Trophoblast cell (in vitro differentiated cells and primary cell): ENCODE results near the gene EPHB2.
"Not testable (repeated sequence)": the region's sequence is repeated elsewhere in the genome, so short reads cannot be mapped to it uniquely, and the experiment has no call there.

Experiments used
- DNase-seq, 2 donors: peaks; one replicate each; pipeline ENCODE4 v3.0.0-alpha.2; 2016
- H2AFZ ChIP-seq: 2 replicates; pipeline ENCODE4 v1.6.1; 2013; ENCODE audit warnings: low read length, moderate library complexity, mild to moderate bottlenecking; ENCODE audit not compliant: insufficient read depth, poor library complexity
- H2AK5ac ChIP-seq: 2 replicates; pipeline ENCODE4 v1.6.1; 2013; ENCODE audit warnings: mild to moderate bottlenecking, low read length
- H2BK120ac ChIP-seq: 2 replicates; pipeline ENCODE4 v1.6.1; 2013; ENCODE audit warnings: low read length, mild to moderate bottlenecking, moderate library complexity; ENCODE audit not compliant: insufficient read depth, poor library complexity
- H2BK12ac ChIP-seq: 2 replicates; pipeline ENCODE4 v1.6.1; 2013; ENCODE audit warnings: mild to moderate bottlenecking, low read length, moderate library complexity
- H2BK5ac ChIP-seq: 2 replicates; pipeline ENCODE4 v1.6.1; 2013; ENCODE audit warnings: low read length, low read depth, moderate library complexity, mild to moderate bottlenecking; ENCODE audit not compliant: poor library complexity
- H3K14ac ChIP-seq: 2 replicates; pipeline ENCODE4 v1.6.1; 2013; ENCODE audit warnings: mild to moderate bottlenecking, low read length
- H3K18ac ChIP-seq: 2 replicates; pipeline ENCODE4 v1.6.1; 2013; ENCODE audit warnings: mild to moderate bottlenecking, low read length
- H3K23ac ChIP-seq: 2 replicates; pipeline ENCODE4 v1.6.1; 2013; ENCODE audit warnings: low read length
- H3K27ac ChIP-seq: 2 replicates; pipeline ENCODE4 v1.5.1; 2013; ENCODE audit warnings: low read depth, mild to moderate bottlenecking, inconsistent platforms, low read length, moderate library complexity
- H3K27me3 ChIP-seq: 2 replicates; pipeline ENCODE4 v1.6.1; 2013; ENCODE audit warnings: inconsistent platforms, mild to moderate bottlenecking, low read length, moderate library complexity; ENCODE audit not compliant: insufficient read depth
- H3K36me3 ChIP-seq, 2 experiments: 1 replicate in 1 of 2; 2 replicates in 1 of 2; pipeline ENCODE4 v1.6.1; 2013; ENCODE audit warnings: low read length in 2 of 2, mild to moderate bottlenecking in 2 of 2, moderate library complexity in 1 of 2; ENCODE audit not compliant: insufficient read depth in 2 of 2, control insufficient read depth in 1 of 2
- H3K4ac ChIP-seq: 2 replicates; pipeline ENCODE4 v1.6.1; 2013; ENCODE audit warnings: low read depth, mild to moderate bottlenecking, low read length, moderate library complexity
- H3K4me1 ChIP-seq, 2 experiments: 1 replicate in 1 of 2; 2 replicates in 1 of 2; pipeline ENCODE4 v1.6.1; 2013; ENCODE audit warnings: low read length in 2 of 2, mild to moderate bottlenecking in 2 of 2, moderate library complexity in 1 of 2; ENCODE audit not compliant: insufficient read depth in 2 of 2, control insufficient read depth in 1 of 2
- H3K4me2 ChIP-seq: 2 replicates; pipeline ENCODE4 v1.6.1; 2013; ENCODE audit warnings: inconsistent platforms, mild to moderate bottlenecking, low read length, moderate library complexity
- H3K4me3 ChIP-seq: 2 replicates; pipeline ENCODE4 v1.5.1; 2013; ENCODE audit warnings: mild to moderate bottlenecking, low read depth, low read length, inconsistent platforms
- H3K79me1 ChIP-seq: one replicate; pipeline ENCODE4 v1.6.1; 2013; ENCODE audit warnings: low read length
- H3K79me2 ChIP-seq: 2 replicates; pipeline ENCODE4 v1.6.1; 2013; ENCODE audit warnings: low read length, mild to moderate bottlenecking; ENCODE audit not compliant: control insufficient read depth, insufficient read depth, poor library complexity
- H3K9ac ChIP-seq: 2 replicates; pipeline ENCODE4 v1.6.1; 2013; ENCODE audit warnings: mild to moderate bottlenecking, low read length
- H3K9me3 ChIP-seq: 2 replicates; pipeline ENCODE4 v1.6.1; 2013; ENCODE audit warnings: low read depth, mild to moderate bottlenecking, control low read depth, inconsistent platforms, low read length; ENCODE audit not compliant: insufficient read depth
- H4K12ac ChIP-seq: 2 replicates; pipeline ENCODE4 v1.6.1; 2013; ENCODE audit warnings: low read depth, mild to moderate bottlenecking, low read length, moderate library complexity
- H4K8ac ChIP-seq: 2 replicates; pipeline ENCODE4 v1.6.1; 2013; ENCODE audit warnings: low read depth, mild to moderate bottlenecking, low read length, moderate library complexity
- H4K91ac ChIP-seq: one replicate; pipeline ENCODE4 v1.6.1; 2013; ENCODE audit warnings: low read depth, mild to moderate bottlenecking, low read length, moderate library complexity
- WGBS: extraction: QIAGEN DNeasy Blood & Tissue Kit; methylation state at CpG from one replicate; pipeline ENCODE4 v1.1.7; 2013; ENCODE audit warnings: missing lambda C conversion rate; ENCODE audit not compliant: insufficient read length, insufficient coverage; ENCODE audit errors: extremely low coverage; 5-methylcytosine and 5-hydroxymethylcytosine counted together

Gene EPHB2

DNA sequence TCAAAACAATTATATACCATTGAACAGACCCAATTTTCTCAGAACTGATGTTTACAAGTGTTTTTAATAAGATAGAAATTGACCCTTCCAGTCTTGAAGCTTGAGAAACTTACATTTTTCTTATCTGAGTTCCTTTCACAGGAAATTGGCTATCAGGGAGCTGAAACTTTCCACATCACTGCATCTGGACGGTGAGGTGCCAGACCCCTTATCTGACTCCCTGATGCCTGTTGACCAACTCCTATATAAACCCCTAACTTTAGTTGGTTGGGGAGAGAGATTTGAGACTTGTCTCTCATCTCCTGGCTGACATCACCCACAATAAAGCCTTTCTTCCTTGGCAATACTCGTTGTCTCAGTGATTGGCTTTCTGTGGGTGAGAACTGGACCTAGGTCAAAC lies 230.6 kb downstream of the EPHB2 start:
- WGBS: no CpG with 5 or more reads among the region's 2 CpGs
- Histone ChIP-seq H3K4me2 (no peak overlapping the region), H2AFZ (no peak overlapping the region), H3K79me1 (no peaks in the 10 kb centered on the region), H3K4me3 (no peak overlapping the region), H3K27ac (no peak overlapping the region), H4K12ac (no peak overlapping the region), H3K14ac (no peak overlapping the region), H4K91ac (no peak overlapping the region), H3K79me2 (no peaks in the 10 kb centered on the region), H2BK12ac (no peak overlapping the region), H2BK5ac (no peak overlapping the region), H3K18ac (no peak overlapping the region), H3K27me3 (no peaks in the 10 kb centered on the region), H3K4me1 (no peaks in the 10 kb centered on the region), H3K36me3 (no peaks in the 10 kb centered on the region), H2AK5ac (no peak overlapping the region), H2BK120ac (no peak overlapping the region), H3K4ac (no peak overlapping the region), H3K23ac (no peak overlapping the region), H3K9ac (no peak overlapping the region), H3K9me3 (peaks cover 5% of the 10 kb centered on the region), H4K8ac (no peak overlapping the region)
- no peak for DNase-seq

- Histone ChIP-seq H4K12ac (no peak overlapping the region), H2BK5ac (no peak overlapping the region), H3K4me3 (no peak overlapping the region), H3K9me3 (peaks cover 5% of the 10 kb centered on the region), H2AFZ (no peak overlapping the region), H3K14ac (no peak overlapping the region), H3K18ac (no peak overlapping the region), H3K4me2 (no peak overlapping the region), H3K79me1 (no peaks in the 10 kb centered on the region), H2AK5ac (no peak overlapping the region), H3K36me3 (no peaks in the 10 kb centered on the region), H4K8ac (no peak overlapping the region), H3K9ac (no peak overlapping the region), H3K4ac (no peak overlapping the region), H3K79me2 (no peaks in the 10 kb centered on the region), H3K27ac (no peak overlapping the region), H2BK120ac (no peak overlapping the region), H3K23ac (no peak overlapping the region), H4K91ac (no peak overlapping the region), H3K4me1 (no peaks in the 10 kb centered on the region), H3K27me3 (no peaks in the 10 kb centered on the region), H2BK12ac (no peak overlapping the region)
- WGBS: no CpG with 5 or more reads among the region's 4 CpGs
- no peak for DNase-seq
These were observed 233.9 kb downstream of the EPHB2 start for GRCh38 chr1:22944346-22945055.

- H2BK5ac ChIP-seq, H4K8ac ChIP-seq, H3K4me3 ChIP-seq, H3K4me1 ChIP-seq, H3K9ac ChIP-seq, H2BK120ac ChIP-seq, H3K14ac ChIP-seq, H3K18ac ChIP-seq, H3K4me2 ChIP-seq, H3K27ac ChIP-seq, DNase-seq, H3K79me2 ChIP-seq, H2AFZ ChIP-seq, H4K12ac ChIP-seq, H3K9me3 ChIP-seq, H3K79me1 ChIP-seq, H3K27me3 ChIP-seq, H3K36me3 ChIP-seq, H4K91ac ChIP-seq, H3K4ac ChIP-seq, H2BK12ac ChIP-seq, H3K23ac ChIP-seq, H2AK5ac ChIP-seq: not testable (repeated sequence)
- no CpG with 5 or more reads among the region's 5 CpGs for WGBS
These were observed 234.5 kb downstream of the EPHB2 start for GRCh38 chr1:22945171-22945570.

DNA sequence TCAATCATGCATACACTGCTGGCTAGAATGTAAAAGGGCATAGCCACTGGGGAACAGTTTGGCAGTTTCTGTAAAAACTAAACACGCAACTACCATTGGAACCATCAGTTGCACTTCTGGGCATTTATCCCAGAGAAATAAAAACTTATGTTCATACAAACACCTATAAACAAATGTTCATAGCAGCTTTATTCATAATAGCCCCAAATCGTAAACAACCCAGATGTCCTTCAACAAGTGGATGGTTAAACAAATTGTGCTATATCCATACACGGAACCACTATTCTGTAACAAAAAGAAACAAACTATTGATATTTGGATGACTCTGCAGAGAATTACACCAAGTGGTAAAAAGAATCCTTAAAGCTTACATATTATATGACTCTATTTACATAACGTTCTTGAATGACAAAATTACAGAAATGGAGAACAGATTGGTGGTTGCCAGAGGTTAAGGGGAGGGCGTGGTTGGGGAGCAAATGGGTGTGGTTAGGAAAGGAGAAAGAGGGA lies 239.2 kb downstream of the EPHB2 start:
- H3K27me3 ChIP-seq: peaks cover 13% of the 10 kb centered on the region
- no peak overlapping the region for H3K23ac ChIP-seq
- WGBS: no CpG with 5 or more reads among the region's 5 CpGs
- no peak overlapping the region for H2BK12ac ChIP-seq
- no peak overlapping the region for H3K4ac ChIP-seq
- H3K14ac ChIP-seq: no peak overlapping the region
- H4K91ac ChIP-seq: no peak overlapping the region
- no peaks in the 10 kb centered on the region for H3K79me1 ChIP-seq
- H2BK120ac ChIP-seq: no peak overlapping the region
- H3K27ac ChIP-seq: no peak overlapping the region
- no peak for DNase-seq
- no peaks in the 10 kb centered on the region for H3K36me3 ChIP-seq
- no peak overlapping the region for H2AFZ ChIP-seq
- H3K4me2 ChIP-seq: no peak overlapping the region
- no peak overlapping the region for H3K18ac ChIP-seq
- no peak overlapping the region for H3K9ac ChIP-seq
- H2BK5ac ChIP-seq: no peak overlapping the region
- no peak overlapping the region for H3K4me3 ChIP-seq
- no peaks in the 10 kb centered on the region for H3K79me2 ChIP-seq
- no peak overlapping the region for H2AK5ac ChIP-seq
- H4K12ac ChIP-seq: no peak overlapping the region
- H4K8ac ChIP-seq: no peak overlapping the region
- H3K4me1 ChIP-seq: no peaks in the 10 kb centered on the region
- H3K9me3 ChIP-seq: no peaks in the 10 kb centered on the region
